ENCODE measurements around the gene CSRP1. TPM values are rescaled to one million over a fixed set of nuclear protein-coding genes. Genes with fewer than 3 reads are reported as not detected.
A peak's percentile ranks its signal among the peaks of the same experiment; 100 is the strongest.

CSRP1 gene
- total and polyA plus RNA-seq, 9 of the 15 experiments (the other 6 are each of a cell fraction or from before 2014, with no cell fraction given): 6.8 to 39.4 (median 23.7) TPM

DNA sequence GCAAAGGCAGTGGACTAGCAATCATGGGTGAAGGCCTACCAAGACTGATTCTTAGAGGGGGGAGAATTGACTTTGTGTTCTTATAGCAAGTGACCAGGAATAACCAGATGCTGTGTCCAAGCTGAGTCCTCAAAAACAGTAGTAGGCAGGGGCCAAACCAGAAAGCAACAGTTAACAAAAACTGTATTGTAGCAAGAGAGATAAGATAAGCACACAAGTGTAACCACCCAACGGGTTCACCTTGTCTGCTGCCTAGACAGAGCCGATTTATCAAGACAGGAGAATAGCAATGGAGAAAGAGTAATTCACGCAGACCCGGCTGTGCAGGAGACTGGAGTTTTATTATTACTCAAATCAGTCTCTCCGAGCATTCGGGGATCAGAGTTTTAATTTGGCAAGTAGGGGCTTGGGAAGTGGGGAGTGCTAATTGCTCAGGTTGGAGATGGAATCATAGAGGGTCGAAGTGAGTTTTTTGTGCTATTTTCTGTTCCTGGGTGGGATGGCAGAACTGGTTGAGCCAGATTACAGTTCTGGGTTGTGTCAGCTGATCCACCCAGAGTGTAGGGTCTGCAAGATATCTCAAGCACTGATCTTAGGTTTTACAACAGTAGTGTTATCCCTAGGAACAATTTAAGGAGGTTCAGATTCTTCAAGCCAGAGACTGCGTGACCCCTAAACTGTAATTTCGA is 8.3 kb upstream of the CSRP1 start (continued):
- TF ChIP-seq, protein P1, sequence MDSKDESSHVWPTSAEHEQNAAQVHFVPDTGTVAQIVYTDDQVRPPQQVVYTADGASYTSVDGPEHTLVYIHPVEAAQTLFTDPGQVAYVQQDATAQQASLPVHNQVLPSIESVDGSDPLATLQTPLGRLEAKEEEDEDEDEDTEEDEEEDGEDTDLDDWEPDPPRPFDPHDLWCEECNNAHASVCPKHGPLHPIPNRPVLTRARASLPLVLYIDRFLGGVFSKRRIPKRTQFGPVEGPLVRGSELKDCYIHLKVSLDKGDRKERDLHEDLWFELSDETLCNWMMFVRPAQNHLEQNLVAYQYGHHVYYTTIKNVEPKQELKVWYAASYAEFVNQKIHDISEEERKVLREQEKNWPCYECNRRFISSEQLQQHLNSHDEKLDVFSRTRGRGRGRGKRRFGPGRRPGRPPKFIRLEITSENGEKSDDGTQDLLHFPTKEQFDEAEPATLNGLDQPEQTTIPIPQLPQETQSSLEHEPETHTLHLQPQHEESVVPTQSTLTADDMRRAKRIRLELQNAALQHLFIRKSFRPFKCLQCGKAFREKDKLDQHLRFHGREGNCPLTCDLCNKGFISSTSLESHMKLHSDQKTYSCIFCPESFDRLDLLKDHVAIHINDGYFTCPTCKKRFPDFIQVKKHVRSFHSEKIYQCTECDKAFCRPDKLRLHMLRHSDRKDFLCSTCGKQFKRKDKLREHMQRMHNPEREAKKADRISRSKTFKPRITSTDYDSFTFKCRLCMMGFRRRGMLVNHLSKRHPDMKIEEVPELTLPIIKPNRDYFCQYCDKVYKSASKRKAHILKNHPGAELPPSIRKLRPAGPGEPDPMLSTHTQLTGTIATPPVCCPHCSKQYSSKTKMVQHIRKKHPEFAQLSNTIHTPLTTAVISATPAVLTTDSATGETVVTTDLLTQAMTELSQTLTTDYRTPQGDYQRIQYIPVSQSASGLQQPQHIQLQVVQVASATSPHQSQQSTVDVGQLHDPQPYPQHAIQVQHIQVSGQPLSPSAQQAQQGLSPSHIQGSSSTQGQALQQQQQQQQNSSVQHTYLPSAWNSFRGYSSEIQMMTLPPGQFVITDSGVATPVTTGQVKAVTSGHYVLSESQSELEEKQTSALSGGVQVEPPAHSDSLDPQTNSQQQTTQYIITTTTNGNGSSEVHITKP (IDR thresholded peaks at IDR 0.05; ENCODE audit: partially characterized antibody): peak; percentile 95
- TF ChIP-seq FOXK2 (conservative IDR thresholded peaks at IDR 0.05 in 1 of 2, IDR thresholded peaks at IDR 0.05 in 1 of 2; ENCODE audit: low read depth in 2 of 2): peak in 1 of 2 experiments; percentile 39; a peak in 1 of 4 replicates
- peak; percentile 32; the same call in 1 of the 2 replicates for TF ChIP-seq GATA2 (CRISPR knock-in tag; IDR thresholded peaks at IDR 0.05)
- TF ChIP-seq NR1H2 (CRISPR knock-in tag; IDR thresholded peaks at IDR 0.05): 0 out of 2 replicates have a peak, but pooled peaks have one; percentile 69
- peak; percentile 53 for TF ChIP-seq MEIS2 (IDR thresholded peaks at IDR 0.05; ENCODE audit: partially characterized antibody)
- peak in 1 of 2 experiments; percentile 15; a peak in 1 of 4 replicates for TF ChIP-seq TRIM24 (IDR thresholded peaks at IDR 0.05)
- TF ChIP-seq HLTF (IDR thresholded peaks at IDR 0.05): no peak
- peak; percentile 64 for TF ChIP-seq TCF3 (CRISPR knock-in tag; IDR thresholded peaks at IDR 0.05)
- TF ChIP-seq, protein P2, sequence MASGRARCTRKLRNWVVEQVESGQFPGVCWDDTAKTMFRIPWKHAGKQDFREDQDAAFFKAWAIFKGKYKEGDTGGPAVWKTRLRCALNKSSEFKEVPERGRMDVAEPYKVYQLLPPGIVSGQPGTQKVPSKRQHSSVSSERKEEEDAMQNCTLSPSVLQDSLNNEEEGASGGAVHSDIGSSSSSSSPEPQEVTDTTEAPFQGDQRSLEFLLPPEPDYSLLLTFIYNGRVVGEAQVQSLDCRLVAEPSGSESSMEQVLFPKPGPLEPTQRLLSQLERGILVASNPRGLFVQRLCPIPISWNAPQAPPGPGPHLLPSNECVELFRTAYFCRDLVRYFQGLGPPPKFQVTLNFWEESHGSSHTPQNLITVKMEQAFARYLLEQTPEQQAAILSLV (tag; IDR thresholded peaks at IDR 0.05): no peak
- TF ChIP-seq ZEB2 (IDR thresholded peaks at IDR 0.05): peak; percentile 63; the same call in 1 of the 2 replicates
- no peak for TF ChIP-seq SP2 (IDR thresholded peaks at IDR 0.05; ENCODE audit: extremely low read depth, low read depth, low read length, poor library complexity, severe bottlenecking)
- TF ChIP-seq NCOR1 (IDR thresholded peaks at IDR 0.05): peak; percentile 50; the same call in 1 of the 2 replicates
- TF ChIP-seq RHOXF2B (CRISPR knock-in tag; conservative IDR thresholded peaks at IDR 0.05): no peak
- no peak for TF ChIP-seq CBX8 (IDR thresholded peaks at IDR 0.05; ENCODE audit: borderline replicate concordance, extremely low read depth, low read depth, low read length, poor library complexity, severe bottlenecking)
- no peak for TF ChIP-seq ZNF263 (CRISPR knock-in tag; IDR thresholded peaks at IDR 0.05; ENCODE audit: borderline replicate concordance)
- no peak for TF ChIP-seq PHF8 (IDR thresholded peaks at IDR 0.05; ENCODE audit: borderline replicate concordance, low read length)
- TF ChIP-seq, protein P3, sequence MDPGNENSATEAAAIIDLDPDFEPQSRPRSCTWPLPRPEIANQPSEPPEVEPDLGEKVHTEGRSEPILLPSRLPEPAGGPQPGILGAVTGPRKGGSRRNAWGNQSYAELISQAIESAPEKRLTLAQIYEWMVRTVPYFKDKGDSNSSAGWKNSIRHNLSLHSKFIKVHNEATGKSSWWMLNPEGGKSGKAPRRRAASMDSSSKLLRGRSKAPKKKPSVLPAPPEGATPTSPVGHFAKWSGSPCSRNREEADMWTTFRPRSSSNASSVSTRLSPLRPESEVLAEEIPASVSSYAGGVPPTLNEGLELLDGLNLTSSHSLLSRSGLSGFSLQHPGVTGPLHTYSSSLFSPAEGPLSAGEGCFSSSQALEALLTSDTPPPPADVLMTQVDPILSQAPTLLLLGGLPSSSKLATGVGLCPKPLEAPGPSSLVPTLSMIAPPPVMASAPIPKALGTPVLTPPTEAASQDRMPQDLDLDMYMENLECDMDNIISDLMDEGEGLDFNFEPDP (CRISPR knock-in tag; IDR thresholded peaks at IDR 0.05): no peak
- peak; percentile 41; the same call in 1 of the 2 replicates for TF ChIP-seq TAL1 (IDR thresholded peaks at IDR 0.05)
- peak in 1 of 2 experiments; percentile 77; a peak in 2 of 4 replicates for TF ChIP-seq RCOR1 (IDR thresholded peaks at IDR 0.05; ENCODE audit: borderline replicate concordance in 1 of 2, low read depth in 2 of 2, low read length in 2 of 2)
- TF ChIP-seq SMAD4 (CRISPR knock-in tag; conservative IDR thresholded peaks at IDR 0.05): peak; percentile 61; the same call in 1 of the 2 replicates
- TF ChIP-seq NBN (IDR thresholded peaks at IDR 0.05; ENCODE audit: low read depth): no peak
- peak; percentile 35; the same call in 1 of the 2 replicates for TF ChIP-seq TEAD4 (IDR thresholded peaks at IDR 0.05; ENCODE audit: low read length)
- no peak for TF ChIP-seq TEAD4 (CRISPR knock-in tag; IDR thresholded peaks at IDR 0.05; ENCODE audit: borderline replicate concordance)
